Uterus (tissue), 4 donors: Measurements from ENCODE around the gene SCFD2. TPM values are rescaled to one million over a fixed set of nuclear protein-coding genes. Genes with fewer than 3 reads are reported as not detected.

ENCODE experiments used
- DNase-seq, 2 donors: peaks; one replicate each; pipeline ENCODE4 v3.0.0-alpha.2; 2019 to 2020
- H3K27ac ChIP-seq, 2 donors: fragments of 200-600 bp; sonication (generic); 1 replicate in 1 of 2; 2 replicates in 1 of 2; pipeline ENCODE4 v1.5.1; 2016 to 2018
- H3K27me3 ChIP-seq, 2 donors: fragments of 200-600 bp; sonication (generic); one replicate each; pipeline ENCODE4 v1.5.1; 2018 to 2019; ENCODE audit warnings: control low read depth in 1 of 2
- H3K36me3 ChIP-seq, 2 donors: fragments of 200-600 bp; sonication (generic); one replicate each; pipeline ENCODE4 v1.5.1; 2019; ENCODE audit warnings: control low read depth in 1 of 2
- H3K4me1 ChIP-seq, 2 donors: fragments of 200-600 bp; sonication (generic); one replicate each; pipeline ENCODE4 v1.5.1; 2018 to 2019; ENCODE audit warnings: control low read depth in 1 of 2
- H3K4me3 ChIP-seq, 2 donors: fragments of 200-600 bp; sonication (generic); 1 replicate in 1 of 2; 2 replicates in 1 of 2; pipeline ENCODE4 v1.5.1; 2018 to 2019; ENCODE audit warnings: mild to moderate bottlenecking in 1 of 2
- H3K9me3 ChIP-seq, 2 donors: fragments of 200-600 bp; sonication (generic); one replicate each; pipeline ENCODE4 v1.5.1; 2019; ENCODE audit warnings: control low read depth in 1 of 2
- POLR2A ChIP-seq, 2 donors: fragments of 450-650 bp; IDR thresholded peaks; one replicate each; pipeline ENCODE4 v1.6.1; 2016; ENCODE audit warnings: antibody characterized with exemption in 2 of 2, mild to moderate bottlenecking in 1 of 2, moderate library complexity in 1 of 2
- intact Hi-C: fragments of 100-400 bp; cut with DNase I; formaldehyde crosslinking; loops from one replicate; pipeline ENCODE4 v1.15.1; 2023; ENCODE audit warnings: low total_unique reads
- total RNA-seq, 4 donors: library from RNA; depleted of rRNA in 3 of 4; stranded (reverse); fragments of >200 nt in 3 of 4; gene quantifications; one replicate each; pipeline versions ENCODE4 v1.1.0 to v1.2.4, GENCODE V29; 2014 to 2023
- TF ChIP-seq, protein P1 (sequence below), 4 experiments: fragments of 200-600 bp in 2 of 4; fragments of 450-650 bp in 2 of 4; sonication (generic) in 2 of 4; IDR thresholded peaks; one replicate each; pipeline ENCODE4 v1.5.1; 2016 to 2019; ENCODE audit warnings: antibody characterized with exemption in 4 of 4, mild to moderate bottlenecking in 2 of 4, moderate library complexity in 1 of 4
- donor health status: DM: yes; HTN: yes; CAD: no.

Gene SCFD2
- total RNA-seq, 4 donors from 2014 or later: 19.6 to 36.2 (median 24.5) TPM

DNA sequence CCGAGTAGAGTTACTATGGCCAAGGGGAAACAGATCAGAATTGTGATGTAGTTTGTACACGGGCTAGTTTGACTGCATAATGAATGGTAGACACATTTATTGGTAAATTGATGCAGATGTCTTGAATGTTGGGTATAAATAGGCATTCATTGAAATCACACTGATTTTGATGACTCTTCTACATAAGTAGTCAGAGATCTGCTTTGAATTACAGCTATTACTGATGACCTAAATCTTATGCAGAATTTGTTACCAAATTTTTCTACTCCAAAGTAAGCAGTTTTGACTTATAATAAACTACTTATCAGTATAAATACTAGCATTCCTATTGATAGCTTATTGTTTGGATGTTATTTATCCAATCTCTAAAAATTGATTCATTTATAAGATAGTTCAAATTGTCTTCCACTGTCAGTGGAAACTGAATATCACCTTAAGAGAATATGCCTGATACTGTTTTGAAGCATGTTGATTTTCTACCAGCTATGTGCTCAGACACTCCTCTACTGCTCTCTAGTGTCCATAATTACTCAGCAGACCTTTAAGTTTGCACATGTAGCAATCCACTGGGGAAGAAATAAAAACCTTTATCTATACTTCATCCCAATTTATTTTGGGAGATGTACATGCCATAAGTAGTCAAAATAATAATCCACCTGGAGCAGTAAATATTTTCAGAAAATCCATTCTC is 383.5 kb downstream of the SCFD2 start:
- H3K27me3 ChIP-seq: no peaks in the 10 kb centered on the region
- intact Hi-C loops: no loop called here
- no peak for TF ChIP-seq POLR2A (IDR thresholded peaks at IDR 0.05)
- TF ChIP-seq, protein P1, sequence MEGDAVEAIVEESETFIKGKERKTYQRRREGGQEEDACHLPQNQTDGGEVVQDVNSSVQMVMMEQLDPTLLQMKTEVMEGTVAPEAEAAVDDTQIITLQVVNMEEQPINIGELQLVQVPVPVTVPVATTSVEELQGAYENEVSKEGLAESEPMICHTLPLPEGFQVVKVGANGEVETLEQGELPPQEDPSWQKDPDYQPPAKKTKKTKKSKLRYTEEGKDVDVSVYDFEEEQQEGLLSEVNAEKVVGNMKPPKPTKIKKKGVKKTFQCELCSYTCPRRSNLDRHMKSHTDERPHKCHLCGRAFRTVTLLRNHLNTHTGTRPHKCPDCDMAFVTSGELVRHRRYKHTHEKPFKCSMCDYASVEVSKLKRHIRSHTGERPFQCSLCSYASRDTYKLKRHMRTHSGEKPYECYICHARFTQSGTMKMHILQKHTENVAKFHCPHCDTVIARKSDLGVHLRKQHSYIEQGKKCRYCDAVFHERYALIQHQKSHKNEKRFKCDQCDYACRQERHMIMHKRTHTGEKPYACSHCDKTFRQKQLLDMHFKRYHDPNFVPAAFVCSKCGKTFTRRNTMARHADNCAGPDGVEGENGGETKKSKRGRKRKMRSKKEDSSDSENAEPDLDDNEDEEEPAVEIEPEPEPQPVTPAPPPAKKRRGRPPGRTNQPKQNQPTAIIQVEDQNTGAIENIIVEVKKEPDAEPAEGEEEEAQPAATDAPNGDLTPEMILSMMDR (IDR thresholded peaks at IDR 0.05): peak; percentile 60 to 77 (median 70)

GRCh38 chr4:52979821-52980590 is 385.9 kb downstream of the SCFD2 start:
- Histone ChIP-seq H3K4me3 (no peak overlapping the region), H3K4me1 (no peaks in the 10 kb centered on the region), H3K27ac (no peak overlapping the region), H3K27me3 (no peaks in the 10 kb centered on the region), H3K9me3 (no peaks in the 10 kb centered on the region), H3K36me3 (no peaks in the 10 kb centered on the region)
- no peak for TF ChIP-seq POLR2A (IDR thresholded peaks at IDR 0.05)
- TF ChIP-seq, protein P1 (IDR thresholded peaks at IDR 0.05): no peak
- intact Hi-C loops: no loop called here
- no peak for DNase-seq

More for the DNA sequence above, 383.5 kb downstream of the SCFD2 start:
- Histone ChIP-seq H3K27ac (no peak overlapping the region), H3K4me3 (no peak overlapping the region), H3K36me3 (no peaks in the 10 kb centered on the region), H3K9me3 (no peaks in the 10 kb centered on the region), H3K4me1 (no peaks in the 10 kb centered on the region)
- DNase-seq: no peak

DNA sequence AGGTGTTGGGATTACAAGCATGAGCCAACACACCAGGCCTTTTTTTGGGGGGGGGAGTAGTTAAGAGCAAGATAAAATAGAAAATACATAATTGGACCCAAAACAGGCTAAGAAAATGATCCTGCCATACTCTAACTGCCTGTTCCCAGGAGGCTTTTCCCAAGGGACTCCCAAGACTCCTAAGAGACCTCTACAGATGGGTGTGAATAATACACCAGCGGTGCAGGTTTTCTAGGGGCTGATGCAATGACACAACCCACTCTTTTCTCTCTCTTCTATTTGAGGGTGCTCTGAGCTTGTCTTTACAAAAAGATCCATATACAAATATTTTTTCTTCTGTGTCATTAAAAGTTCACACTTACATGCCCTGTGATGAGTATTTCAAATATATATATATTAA is 386.8 kb downstream of the SCFD2 start:
- H3K36me3 ChIP-seq: no peaks in the 10 kb centered on the region
- DNase-seq: no peak
- H3K27ac ChIP-seq: no peak overlapping the region
- H3K4me3 ChIP-seq: no peak overlapping the region
- no peaks in the 10 kb centered on the region for H3K27me3 ChIP-seq
- no peak for TF ChIP-seq POLR2A (IDR thresholded peaks at IDR 0.05)
- TF ChIP-seq, protein P1 (IDR thresholded peaks at IDR 0.05): no peak
- H3K9me3 ChIP-seq: no peaks in the 10 kb centered on the region
- no peaks in the 10 kb centered on the region for H3K4me1 ChIP-seq
- intact Hi-C loops: no loop called here

DNA sequence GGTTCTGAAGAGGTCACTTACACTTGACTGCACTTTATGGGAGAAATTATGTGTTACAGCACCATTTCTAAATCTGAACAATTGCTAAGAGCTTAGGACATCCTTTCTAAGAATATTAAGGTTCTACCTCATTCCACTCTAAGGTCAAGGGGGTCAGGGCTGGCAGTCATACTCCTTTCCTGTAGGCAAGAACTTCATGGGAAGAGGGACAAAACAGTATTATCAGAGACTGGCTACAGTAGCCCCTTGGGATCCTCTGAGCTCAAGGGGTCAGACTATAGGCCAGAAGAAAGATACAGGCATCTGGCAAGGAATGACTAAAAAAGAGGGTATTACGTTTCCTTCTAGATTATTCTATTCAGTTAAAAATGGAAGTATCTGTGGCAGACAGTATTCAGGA is 388.6 kb downstream of the SCFD2 start:
- no peaks in the 10 kb centered on the region for H3K27me3 ChIP-seq
- DNase-seq: no peak
- no peaks in the 10 kb centered on the region for H3K36me3 ChIP-seq
- no peaks in the 10 kb centered on the region for H3K4me1 ChIP-seq
- H3K4me3 ChIP-seq: no peak overlapping the region
- H3K9me3 ChIP-seq: no peaks in the 10 kb centered on the region
- TF ChIP-seq POLR2A (IDR thresholded peaks at IDR 0.05): no peak
- TF ChIP-seq, protein P1 (IDR thresholded peaks at IDR 0.05): no peak
- no peak overlapping the region for H3K27ac ChIP-seq
- intact Hi-C loops: no loop called here
